GM18498 (cell line): ENCODE measurements around the gene NCKAP5.

Source experiments
- ATAC-seq: cut with Tn5 transposase; IDR thresholded peaks from one replicate; pipeline ENCODE4 v1.9.1; 2021; ENCODE audit warnings: mild to moderate bottlenecking, moderate library complexity; ENCODE audit not compliant: unreplicated experiment

NCKAP5 gene

GRCh38 chr2:133498662-133499585, 69.3 kb downstream of the NCKAP5 start:
- ATAC-seq: peak; percentile 66

DNA sequence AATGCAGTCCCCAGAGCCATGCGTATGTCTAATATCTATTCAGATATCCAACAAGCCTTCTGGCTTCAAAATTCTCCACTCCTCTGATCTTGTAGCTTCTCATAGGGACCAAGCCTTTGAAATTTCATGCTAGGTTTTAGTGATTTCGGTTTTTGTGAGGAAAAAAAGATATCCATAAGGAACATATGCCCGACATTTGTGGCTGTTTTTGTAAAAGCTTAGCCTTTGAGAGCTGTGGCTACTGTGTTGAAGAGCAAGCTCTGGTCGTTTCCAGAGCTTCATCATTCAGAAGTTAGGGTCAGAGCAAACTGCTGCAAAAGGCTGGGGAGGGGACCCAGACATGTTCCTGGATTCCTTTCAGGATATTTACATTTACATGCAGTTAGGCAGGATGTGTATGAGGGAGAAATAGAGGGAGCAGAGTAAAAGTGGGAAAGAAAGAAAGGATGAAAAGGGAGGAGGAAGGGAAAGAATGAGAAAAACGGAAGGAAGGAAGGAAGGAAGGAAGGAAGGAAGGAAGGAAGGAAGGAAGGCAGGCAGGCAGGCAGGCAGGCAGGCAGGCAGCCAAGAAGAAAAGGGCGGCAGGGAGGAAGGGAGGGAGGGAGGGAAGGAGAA, 70.2 kb downstream of the NCKAP5 start:
- ATAC-seq: no peak

DNA sequence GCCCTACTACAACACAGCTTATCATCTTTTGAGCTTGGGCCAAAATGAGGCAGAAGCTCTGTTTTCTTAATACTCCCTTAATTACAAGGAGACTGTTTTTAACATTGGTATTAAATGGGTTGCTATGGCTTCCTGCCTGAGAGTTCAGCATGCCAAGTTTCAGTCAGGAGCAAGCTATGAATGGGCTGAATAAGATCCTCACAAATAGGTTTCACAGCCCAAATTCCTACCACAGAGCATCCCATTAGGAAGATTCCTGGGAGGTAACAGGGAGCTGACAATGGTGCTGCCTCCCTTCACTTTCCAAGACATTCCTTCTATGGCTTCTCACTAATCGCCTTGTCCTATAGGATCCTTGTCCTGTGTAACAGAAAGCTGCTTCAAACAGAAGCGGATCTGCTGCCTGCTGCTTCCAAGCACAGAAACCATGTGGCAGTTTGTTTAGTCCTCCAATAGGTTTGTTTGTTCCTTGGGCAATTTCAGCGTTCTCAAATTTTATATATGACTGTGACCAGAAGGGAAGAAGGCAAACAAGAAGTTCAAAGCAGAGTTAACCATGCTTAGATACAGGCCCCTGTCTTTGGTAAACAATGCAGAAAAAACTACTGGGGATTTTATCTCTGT, 70.9 kb downstream of the NCKAP5 start:
- ATAC-seq: no peak

DNA sequence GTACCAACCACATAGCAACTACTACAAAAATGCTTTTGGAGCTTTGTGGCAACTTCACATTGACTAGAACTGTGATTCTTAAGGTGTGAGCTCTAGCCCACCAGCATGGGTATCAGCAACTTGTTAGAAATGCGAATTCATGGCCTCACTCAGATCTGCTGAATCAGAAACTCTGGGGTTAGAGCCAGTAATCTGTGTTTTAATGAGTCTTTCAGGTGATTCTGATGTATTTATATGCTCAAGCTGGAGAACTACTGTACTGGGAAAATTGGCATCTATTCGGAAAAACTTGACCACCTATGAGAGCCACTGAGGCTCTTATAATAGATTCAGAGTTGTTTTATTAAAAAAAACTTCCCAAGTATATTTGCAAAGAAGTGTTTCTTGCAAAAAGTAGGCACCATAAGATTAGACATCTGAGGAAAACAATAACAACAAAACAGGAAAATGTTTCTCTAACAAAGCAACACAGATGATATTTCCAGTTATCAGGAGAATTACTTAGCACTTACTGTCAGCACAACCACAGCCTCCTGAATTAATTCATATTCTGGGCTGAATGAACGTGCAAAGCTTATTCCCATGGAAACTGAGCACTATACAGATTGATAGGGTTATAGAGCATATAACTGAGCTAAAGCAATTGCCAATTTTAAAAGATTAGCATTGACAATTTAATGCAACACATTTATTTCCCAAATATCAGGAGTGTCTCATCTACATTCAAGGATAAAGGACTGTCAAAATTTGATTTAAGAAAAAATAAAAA, 71.6 kb downstream of the NCKAP5 start:
- no peak for ATAC-seq

DNA sequence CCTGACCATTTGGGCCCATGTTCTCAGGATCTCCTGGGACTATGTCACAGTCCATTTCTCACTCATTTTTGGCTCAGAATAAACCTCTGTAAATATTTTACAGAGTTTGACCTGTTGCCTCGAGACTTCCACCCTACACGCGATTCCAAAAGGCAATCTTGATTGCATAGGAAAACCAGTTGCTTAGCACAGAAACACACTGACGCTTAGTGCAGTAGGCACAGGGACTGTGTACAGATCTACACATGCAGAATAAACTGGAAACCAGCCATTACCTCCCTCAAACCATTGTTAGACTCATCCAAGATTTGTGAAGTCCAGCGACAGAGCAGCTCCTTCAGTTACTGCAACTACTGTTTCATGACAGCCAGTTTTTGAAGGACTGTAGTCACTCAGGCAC, 73.0 kb downstream of the NCKAP5 start:
- ATAC-seq: no peak

- no peak for ATAC-seq
Observed at GRCh38 chr2:133492719-133493380, 75.4 kb downstream of the NCKAP5 start.

- ATAC-seq: no peak
Observed at GRCh38 chr2:133490411-133490980, 77.8 kb downstream of the NCKAP5 start.

DNA sequence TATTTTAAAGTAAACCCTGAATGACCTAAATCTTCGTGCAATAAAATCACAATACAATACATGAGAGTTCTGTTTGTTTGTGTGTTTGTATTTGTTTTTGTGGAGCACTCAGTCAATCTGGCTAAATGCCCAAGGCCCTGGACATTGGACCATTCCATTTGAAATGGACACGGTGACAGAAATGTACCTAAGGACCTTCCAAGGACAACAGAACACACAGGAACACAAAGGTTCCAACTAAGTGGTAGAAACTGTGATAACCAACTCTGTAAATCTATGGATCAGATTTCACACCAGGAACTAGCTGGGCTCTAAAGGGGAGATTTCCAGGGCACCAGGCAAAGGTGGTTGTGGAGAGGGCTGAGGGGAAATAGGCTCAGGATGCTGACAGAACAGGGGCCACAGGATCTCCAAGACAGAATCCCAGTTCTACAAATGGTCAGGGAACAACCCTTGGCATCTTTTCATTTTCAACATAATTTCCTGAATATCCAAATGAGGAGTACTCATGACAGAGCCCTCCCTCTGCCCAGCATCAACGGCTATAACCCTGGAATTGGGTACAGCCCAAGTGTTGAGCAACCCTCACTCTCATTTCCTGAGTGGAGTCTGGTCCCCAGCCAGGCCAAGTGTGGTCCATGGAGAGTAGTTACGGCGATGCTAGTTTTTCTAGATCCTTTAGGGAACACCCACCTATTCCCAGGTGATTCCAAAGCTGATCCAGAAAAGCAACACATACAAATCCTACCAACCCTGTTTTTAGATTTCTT, 78.4 kb downstream of the NCKAP5 start:
- ATAC-seq: no peak

DNA sequence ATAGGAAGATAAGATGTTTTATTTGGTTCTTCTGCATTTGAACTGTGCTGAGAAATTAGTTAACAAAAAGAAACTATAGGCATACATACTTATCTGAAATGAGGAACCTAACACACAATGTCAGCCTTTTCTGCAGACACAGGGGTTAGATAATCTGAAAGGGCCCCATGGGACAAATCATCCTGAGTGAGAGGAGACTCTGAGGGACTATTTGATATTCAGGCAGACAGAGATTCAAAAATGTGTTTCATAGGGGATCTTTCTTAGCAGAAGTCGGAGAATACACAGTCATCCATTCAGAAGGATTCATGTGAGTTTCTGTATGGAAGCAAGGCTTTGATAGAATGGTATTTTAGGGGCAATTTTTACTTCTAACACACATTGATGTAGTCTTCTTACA, 79.1 kb downstream of the NCKAP5 start:
- ATAC-seq: no peak

DNA sequence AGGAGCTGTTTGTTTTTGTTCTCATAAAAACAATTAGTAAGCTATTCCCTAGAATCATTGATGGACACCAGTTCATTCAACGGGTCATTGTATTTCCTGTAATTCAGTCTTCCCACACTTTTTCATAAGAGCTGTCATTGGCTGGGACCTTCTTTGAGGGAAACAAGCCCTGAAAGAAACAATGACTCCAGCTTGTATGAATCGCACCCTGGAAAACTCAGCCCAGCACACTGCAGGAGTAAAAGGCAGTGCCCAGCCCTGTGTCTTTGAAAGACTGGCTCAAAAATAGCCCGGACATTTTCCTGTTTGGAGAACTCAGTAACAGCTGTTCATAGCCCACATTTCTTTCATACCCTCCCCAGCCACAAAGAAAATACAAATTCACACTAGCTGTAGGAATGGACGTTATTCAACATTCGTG, 81.5 kb downstream of the NCKAP5 start:
- ATAC-seq: no peak

- no peak for ATAC-seq
Observed at GRCh38 chr2:133485868-133486267, 82.4 kb downstream of the NCKAP5 start.

- peak; percentile 47 for ATAC-seq
Observed at GRCh38 chr2:133484784-133485183, 83.5 kb downstream of the NCKAP5 start.

- ATAC-seq: no peak
Observed at GRCh38 chr2:133484106-133484505, 84.2 kb downstream of the NCKAP5 start.

- ATAC-seq: no peak
Observed at GRCh38 chr2:133483181-133483580, 85.1 kb downstream of the NCKAP5 start.

GRCh38 chr2:133480707-133481429, 87.4 kb downstream of the NCKAP5 start:
- ATAC-seq: no peak

GRCh38 chr2:133477616-133477990, 90.7 kb downstream of the NCKAP5 start:
- ATAC-seq: no peak

DNA sequence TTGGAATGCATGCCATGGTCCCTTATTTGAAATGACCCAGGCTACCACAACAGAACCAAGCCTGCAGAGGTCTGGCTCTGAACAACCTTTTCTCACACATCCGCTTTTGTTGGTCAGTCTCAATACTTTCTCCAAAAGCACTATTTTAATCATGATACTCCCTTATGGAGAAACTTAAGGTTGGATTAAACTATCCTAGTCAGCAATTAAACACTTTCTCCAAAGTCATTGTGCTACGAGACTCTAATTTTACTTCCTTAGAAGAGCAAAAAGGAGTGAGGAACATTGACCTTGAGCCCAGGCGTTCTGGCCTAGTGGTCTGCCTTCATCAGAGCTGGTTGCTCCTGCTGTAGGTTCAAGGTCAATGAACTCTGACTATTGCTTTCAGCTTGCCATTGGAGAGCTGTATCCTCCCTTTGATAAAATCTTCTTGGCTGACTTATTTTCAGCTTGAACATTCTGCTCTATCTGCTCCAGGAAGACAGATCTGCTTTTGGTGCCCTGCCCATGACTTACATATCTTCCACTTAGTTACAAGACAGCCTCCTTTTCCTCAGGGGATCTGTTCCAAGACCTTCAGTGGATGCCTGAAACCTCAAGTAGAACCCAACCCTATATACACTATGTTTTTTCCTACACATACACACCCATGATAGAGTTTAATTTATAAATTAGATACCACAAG, 91.2 kb downstream of the NCKAP5 start:
- no peak for ATAC-seq

DNA sequence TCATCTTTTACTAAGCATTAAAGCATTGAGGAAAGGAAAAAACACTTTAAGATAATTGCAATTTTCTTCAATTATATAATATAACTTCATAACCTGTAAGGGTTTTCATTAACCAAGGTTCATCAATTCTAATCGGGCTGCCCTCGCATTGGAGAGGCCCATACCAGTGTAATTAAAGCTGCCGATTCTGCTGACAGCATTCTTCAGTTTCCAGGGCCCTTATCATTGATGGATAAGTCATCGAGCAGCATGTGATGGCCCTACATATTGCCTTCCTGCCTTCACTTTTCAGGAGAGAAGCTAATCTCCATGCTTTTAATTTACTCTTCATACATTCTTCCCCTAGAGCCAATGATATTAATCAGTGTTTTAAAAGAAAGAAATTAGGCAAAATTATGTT, 92.0 kb downstream of the NCKAP5 start:
- no peak for ATAC-seq
